Osteocyte (in vitro differentiated cells): ENCODE results near the gene CENPX. TPM values are rescaled to one million over a fixed set of nuclear protein-coding genes. Genes with fewer than 3 reads are reported as not detected.

Experiments used
- DNase-seq: peaks from one replicate; pipeline ENCODE4 v3.0.0; 2021; ENCODE audit warnings: mixed read lengths; ENCODE audit not compliant: unreplicated experiment; ENCODE audit errors: extremely low spot score
- H3K27ac Mint-ChIP-seq: one replicate; pipeline ENCODE4 v1.8.0; 2021; ENCODE audit warnings: mild to moderate bottlenecking, mixed read lengths; ENCODE audit not compliant: unreplicated experiment
- H3K27me3 Mint-ChIP-seq: one replicate; pipeline ENCODE4 v1.8.0; 2021; ENCODE audit warnings: mixed read lengths; ENCODE audit not compliant: unreplicated experiment
- H3K36me3 Mint-ChIP-seq: one replicate; pipeline ENCODE4 v1.8.0; 2021; ENCODE audit warnings: mixed read lengths; ENCODE audit not compliant: unreplicated experiment
- H3K4me1 Mint-ChIP-seq: one replicate; pipeline ENCODE4 v1.8.0; 2021; ENCODE audit warnings: mixed read lengths; ENCODE audit not compliant: unreplicated experiment
- H3K4me3 Mint-ChIP-seq: one replicate; pipeline ENCODE4 v1.8.0; 2021; ENCODE audit warnings: mild to moderate bottlenecking, moderate library complexity, mixed read lengths; ENCODE audit not compliant: unreplicated experiment
- H3K9me3 Mint-ChIP-seq: one replicate; pipeline ENCODE4 v1.8.0; 2021; ENCODE audit warnings: mixed read lengths; ENCODE audit not compliant: unreplicated experiment
- total RNA-seq: library from RNA; stranded (reverse); gene quantifications from 2 replicates; pipeline ENCODE4 v1.2.1, GENCODE V29; 2021
- TF ChIP-seq, protein P1 (sequence below): fragments of 200-600 bp; sonication (generic); IDR thresholded peaks from 2 replicates; pipeline ENCODE4 v1.5.0; 2021; ENCODE audit warnings: antibody characterized with exemption, mild to moderate bottlenecking, moderate library complexity

The CENPX gene
- total RNA-seq, 1 donor from 2014 or later, result 31.7 TPM

DNA sequence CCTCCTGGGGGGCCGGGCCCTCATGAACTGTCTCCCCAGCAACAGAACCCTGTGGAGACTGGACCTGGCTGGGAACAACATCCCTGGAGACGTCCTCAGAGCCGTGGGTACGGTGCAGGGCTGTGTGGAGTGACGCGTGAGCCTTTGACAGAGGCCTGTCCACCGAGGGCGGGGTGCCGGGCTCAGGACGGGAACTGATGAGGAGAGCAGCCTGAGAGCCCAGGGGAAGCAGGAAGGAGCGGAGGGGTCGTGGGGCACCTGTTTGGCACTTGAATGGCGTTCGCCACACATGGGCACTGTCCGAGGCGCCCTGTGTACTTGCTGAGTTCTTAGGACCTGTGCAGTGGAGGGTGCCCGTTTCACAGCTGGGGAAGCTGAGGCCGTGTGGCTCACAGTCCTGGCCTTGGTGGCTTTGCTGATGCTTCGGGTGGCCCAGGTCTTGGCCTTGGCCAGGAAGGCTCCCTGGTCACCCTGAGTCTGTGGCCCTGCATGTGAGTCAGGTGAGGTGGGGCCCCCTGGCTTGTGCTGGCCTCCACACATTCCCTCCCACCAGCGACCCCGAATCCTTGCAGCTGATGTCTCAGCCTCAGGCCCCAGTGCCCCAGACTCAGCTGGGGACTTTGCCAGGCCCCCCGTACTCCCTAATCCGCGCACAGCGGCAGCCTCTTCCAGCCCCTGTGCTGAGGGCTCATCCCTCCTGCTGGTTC lies 2.9 kb upstream of the CENPX start:
- H3K9me3 Mint-ChIP-seq, result no peaks in the 10 kb centered on the region
- H3K4me3 Mint-ChIP-seq, result no peak overlapping the region
- H3K27ac Mint-ChIP-seq, result no peak overlapping the region
- peaks cover 24% of the 10 kb centered on the region for H3K4me1 Mint-ChIP-seq
- no peaks in the 10 kb centered on the region for H3K36me3 Mint-ChIP-seq
- no peak for DNase-seq
- TF ChIP-seq, protein P1, sequence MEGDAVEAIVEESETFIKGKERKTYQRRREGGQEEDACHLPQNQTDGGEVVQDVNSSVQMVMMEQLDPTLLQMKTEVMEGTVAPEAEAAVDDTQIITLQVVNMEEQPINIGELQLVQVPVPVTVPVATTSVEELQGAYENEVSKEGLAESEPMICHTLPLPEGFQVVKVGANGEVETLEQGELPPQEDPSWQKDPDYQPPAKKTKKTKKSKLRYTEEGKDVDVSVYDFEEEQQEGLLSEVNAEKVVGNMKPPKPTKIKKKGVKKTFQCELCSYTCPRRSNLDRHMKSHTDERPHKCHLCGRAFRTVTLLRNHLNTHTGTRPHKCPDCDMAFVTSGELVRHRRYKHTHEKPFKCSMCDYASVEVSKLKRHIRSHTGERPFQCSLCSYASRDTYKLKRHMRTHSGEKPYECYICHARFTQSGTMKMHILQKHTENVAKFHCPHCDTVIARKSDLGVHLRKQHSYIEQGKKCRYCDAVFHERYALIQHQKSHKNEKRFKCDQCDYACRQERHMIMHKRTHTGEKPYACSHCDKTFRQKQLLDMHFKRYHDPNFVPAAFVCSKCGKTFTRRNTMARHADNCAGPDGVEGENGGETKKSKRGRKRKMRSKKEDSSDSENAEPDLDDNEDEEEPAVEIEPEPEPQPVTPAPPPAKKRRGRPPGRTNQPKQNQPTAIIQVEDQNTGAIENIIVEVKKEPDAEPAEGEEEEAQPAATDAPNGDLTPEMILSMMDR, result no peak
- H3K27me3 Mint-ChIP-seq, result no peaks in the 10 kb centered on the region

- no peaks in the 10 kb centered on the region for H3K9me3 Mint-ChIP-seq
- H3K4me3 Mint-ChIP-seq, result no peak overlapping the region
- TF ChIP-seq, protein P1, result no peak
- H3K27ac Mint-ChIP-seq, result no peak overlapping the region
- H3K4me1 Mint-ChIP-seq, result peaks cover 22% of the 10 kb centered on the region
- no peaks in the 10 kb centered on the region for H3K36me3 Mint-ChIP-seq
- no peaks in the 10 kb centered on the region for H3K27me3 Mint-ChIP-seq
- no peak for DNase-seq
Observed at GRCh38 chr17:82024859-82025258, 2.2 kb upstream of the CENPX start.

DNA sequence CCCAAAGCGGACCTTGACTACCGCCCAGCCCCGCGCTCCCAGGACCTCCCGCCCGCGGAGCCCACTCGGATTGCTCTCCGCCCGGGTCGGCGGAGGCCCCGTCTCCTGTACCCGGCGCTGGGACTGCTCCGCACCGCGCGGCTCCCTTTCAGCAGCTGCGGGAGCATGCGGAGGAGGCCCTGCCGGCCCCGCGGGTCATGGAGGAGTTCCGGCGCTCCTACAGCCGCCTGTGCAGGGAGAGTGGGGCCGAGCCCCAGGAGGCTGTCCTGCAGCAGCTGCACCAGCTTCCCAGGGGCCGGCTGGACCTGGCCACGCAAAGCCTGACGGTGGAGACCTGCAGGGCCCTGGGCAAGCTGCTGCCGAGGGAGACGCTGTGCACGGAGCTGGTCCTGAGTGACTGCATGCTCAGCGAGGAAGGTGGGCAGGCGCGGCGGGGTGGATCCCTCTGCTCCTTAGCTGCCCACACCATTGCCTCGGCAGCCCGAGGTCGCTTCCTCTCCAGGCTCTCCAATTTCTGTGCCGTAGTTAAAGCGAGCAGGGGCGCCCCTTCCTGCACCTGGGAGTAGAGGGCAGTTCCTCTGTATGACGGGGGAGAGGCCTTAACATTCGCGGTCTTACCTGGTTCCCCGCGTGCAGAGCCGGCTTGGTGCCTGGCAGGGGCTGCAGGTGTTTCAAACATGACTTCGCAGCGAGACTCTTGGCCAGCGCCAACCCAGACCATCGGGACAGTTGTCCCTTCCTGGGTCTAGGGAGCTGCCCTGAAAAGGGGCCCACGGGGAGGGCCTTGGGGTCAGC lies 966 bp upstream of the CENPX start:
- H3K9me3 Mint-ChIP-seq, result no peaks in the 10 kb centered on the region
- no peak overlapping the region for H3K27ac Mint-ChIP-seq
- H3K27me3 Mint-ChIP-seq, result no peaks in the 10 kb centered on the region
- no peaks in the 10 kb centered on the region for H3K36me3 Mint-ChIP-seq
- peak overlapping the region; percentile 77 for H3K4me3 Mint-ChIP-seq
- TF ChIP-seq, protein P1, result no peak
- peaks cover 22% of the 10 kb centered on the region for H3K4me1 Mint-ChIP-seq
- no peak for DNase-seq

DNA sequence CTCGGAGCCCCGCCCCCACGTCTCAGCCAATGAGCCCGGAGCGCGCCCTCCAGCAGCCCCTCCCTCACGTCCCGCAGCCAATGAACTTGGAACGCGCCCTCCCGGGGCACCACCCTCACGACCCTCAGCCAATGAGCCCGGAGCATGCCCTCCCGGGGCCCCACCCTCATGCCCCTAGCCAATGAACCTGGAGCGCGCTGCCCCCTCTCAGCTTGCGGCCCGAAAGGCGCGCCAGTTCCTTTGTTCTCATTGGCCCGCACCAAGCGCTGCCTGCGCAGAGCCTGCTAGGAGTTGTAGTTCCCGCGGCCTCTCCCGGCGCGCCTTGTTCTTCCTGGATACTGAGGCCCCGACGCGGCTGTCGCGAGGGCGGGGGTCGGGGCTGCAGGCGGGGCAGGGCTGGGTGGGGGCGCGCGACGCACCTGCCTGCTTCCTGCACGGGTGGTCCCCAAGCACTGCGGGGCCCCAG lies 336 bp upstream of the CENPX start, which contains the start of gene LRRC45:
Gene LRRC45 (plus strand): TSS at position 325 of the 466 bp plus-strand sequence. CDS start 339 bp downstream, outside the sequence.
- no peaks in the 10 kb centered on the region for H3K9me3 Mint-ChIP-seq
- H3K4me3 Mint-ChIP-seq, result peak within 1 kb of the TSS; percentile 77
- H3K36me3 Mint-ChIP-seq, result peaks cover 3% of the 10 kb centered on the region
- peak; percentile 100 for DNase-seq
- H3K27me3 Mint-ChIP-seq, result no peaks in the 10 kb centered on the region
- H3K4me1 Mint-ChIP-seq, result peaks cover 22% of the 10 kb centered on the region
- peak within 1 kb of the TSS; percentile 59 for H3K27ac Mint-ChIP-seq
- TF ChIP-seq, protein P1, result no peak

- Mint-ChIP-seq H3K9me3 (no peaks in the 10 kb centered on the region), H3K27me3 (no peaks in the 10 kb centered on the region), H3K4me1 (peaks cover 22% of the 10 kb centered on the region), H3K27ac (peak overlapping the region; percentile 59), H3K4me3 (peak overlapping the region; percentile 77), H3K36me3 (peaks cover 5% of the 10 kb centered on the region)
- TF ChIP-seq, protein P1, result no peak
- no peak for DNase-seq
Observed at GRCh38 chr17:82021900-82022309, 773 bp downstream of the CENPX start.
